SHP77 (cell line): ENCODE data around the gene HBQ1.
A peak's percentile ranks its signal among the peaks of the same experiment; 100 is the strongest.
"Not testable (repeated sequence)": the region's sequence is repeated elsewhere in the genome, so short reads cannot be mapped to it uniquely, and the experiment has no call there.

Experiments
- DNase-seq, 2 experiments: peaks; one replicate each; lab custom pipeline; 2025; lab: John Stamatoyannopoulos, UW

The HBQ1 gene

DNA sequence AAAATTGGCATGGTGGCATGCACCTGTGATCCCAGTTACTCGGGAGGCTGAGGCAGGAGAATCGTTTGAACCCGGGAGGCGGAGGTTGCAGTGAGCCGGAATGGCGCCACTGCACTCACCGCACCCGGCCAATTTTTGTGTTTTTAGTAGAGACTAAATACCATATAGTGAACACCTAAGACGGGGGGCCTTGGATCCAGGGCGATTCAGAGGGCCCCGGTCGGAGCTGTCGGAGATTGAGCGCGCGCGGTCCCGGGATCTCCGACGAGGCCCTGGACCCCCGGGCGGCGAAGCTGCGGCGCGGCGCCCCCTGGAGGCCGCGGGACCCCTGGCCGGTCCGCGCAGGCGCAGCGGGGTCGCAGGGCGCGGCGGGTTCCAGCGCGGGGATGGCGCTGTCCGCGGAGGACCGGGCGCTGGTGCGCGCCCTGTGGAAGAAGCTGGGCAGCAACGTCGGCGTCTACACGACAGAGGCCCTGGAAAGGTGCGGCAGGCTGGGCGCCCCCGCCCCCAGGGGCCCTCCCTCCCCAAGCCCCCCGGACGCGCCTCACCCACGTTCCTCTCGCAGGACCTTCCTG, at the start of gene HBQ1:
HBQ1 (plus strand) TSS at position 359 of the 575 bp plus-strand sequence; CDS start at position 387, 28 bp downstream.
- peak in 1 of 2 experiments; percentile 51 for DNase-seq

- DNase-seq, result no peak
Measured at GRCh38 chr16:130533-131173, 49.6 kb upstream of the HBQ1 start.

- DNase-seq, result no peak
Measured at GRCh38 chr16:132120-132519, 48.1 kb upstream of the HBQ1 start.

DNA sequence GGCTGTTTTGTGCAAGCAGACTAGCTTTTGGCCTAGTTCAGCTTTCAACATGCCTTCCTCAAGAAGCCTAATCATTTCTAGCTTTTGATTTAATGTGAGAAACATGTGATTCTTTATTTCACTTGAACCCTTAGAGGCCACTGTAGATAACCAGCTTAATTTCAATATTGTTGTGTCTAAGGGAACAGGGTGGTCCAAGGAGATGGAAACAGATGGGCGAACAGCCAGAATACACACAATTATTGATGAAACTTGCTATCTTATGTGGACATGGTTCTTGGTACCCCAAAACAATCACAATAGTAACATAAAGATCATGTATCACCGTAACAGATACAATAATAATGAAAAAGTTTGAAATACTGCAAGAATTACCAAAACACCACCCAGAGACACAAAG, 46.5 kb upstream of the HBQ1 start:
- no peak for DNase-seq

DNA sequence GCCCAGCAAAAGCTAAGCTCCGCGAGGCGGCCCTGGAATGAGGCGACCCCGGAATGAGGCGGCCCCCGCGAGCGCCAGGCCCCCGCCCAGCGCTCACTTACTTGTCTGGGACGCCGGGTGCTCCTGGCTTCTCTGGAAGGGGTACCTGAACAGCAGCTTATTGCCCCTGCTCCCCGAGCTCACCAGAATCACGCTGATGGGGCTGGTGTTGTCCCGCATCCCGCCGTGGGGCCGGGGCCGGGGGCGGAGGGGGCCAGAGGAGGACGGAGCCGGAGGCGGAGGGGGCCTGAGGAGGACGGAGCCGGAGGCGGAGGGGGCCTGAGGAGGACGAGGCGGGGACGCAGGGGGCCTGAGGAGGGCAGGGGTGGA, 42.2 kb upstream of the HBQ1 start:
- no peak for DNase-seq

- no peak for DNase-seq
Measured at GRCh38 chr16:140175-140857, 39.9 kb upstream of the HBQ1 start.

DNA sequence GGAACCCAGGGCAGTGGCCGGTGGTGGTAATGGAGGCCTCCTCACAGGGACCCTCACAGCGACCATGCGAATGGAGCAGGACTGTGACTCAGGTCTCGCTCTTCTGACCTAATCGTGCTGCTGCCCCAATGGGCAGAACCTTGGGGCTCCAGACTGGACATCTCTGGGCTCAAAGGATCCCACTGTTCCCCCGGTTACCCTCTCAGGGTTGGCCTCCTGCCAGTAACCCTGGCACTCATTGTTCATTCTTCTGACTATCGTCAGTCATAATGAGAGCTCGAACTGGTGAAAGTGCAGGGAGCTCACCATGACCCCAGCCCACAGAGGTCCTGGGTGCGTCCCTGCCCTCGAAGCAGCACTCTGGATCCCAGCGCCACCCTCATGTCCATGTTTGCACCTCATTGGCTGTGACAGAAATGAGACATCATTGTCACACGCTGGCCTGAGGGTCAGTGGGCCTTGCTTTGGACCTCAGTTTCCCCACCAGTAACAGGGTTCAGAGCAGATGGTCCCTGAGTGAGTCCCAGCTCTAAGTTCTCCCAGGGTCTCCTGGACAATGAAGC, 37.8 kb upstream of the HBQ1 start:
- DNase-seq, result no peak

- DNase-seq, result no peak
Measured at GRCh38 chr16:143047-143446, 37.2 kb upstream of the HBQ1 start.

- DNase-seq, result no peak
Measured at GRCh38 chr16:143456-143855, 36.8 kb upstream of the HBQ1 start.

GRCh38 chr16:144797-145252, 35.4 kb upstream of the HBQ1 start:
- DNase-seq, result no peak

DNA sequence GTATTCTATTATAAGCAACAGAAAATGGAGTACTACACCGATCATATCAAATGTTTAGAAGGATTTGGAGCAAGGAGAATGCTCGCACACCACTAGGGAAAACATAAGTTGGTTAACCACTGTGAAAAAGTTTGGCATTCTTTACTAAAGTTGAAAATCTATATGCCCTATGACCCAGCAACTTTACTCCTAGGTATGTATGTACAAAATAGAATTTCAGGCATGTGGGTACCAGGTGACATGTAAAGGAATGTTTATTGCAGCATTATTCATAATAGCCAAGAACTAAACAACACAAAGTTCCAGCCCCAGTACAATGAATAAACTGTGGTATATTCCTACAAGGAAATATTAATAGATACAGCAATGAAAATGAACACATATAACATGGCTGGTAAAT, 33.6 kb upstream of the HBQ1 start:
- no peak for DNase-seq

DNA sequence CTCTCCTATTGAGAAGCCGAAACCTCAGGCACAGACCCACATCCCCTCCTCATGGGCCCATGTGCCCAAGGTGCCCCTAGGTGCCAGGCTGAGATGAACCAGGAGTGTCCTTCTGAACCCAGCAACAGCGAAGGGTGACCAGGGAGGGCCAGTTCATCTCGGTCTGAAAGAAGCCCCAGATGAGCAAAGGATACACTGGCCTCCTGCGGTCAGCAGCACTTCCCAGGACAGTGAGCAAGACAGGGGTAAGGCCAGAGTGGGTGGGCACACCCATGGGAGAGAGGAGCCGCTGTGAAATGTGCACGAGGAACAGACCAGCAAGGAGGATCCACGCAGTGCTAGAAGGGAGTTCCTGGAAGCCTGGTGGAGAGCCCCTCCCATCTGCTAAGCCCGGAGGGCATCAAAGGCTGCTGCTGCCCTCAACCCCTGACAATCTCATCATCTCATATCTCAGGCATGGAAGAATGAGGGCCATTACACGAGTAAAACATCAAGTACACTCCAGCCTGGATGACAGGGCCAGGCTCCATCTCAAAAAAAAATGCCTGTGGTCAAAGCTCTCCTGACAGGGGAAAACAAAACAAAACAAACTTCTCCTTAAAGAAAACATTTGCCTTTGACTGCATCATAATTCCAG, 31.1 kb upstream of the HBQ1 start:
- no peak for DNase-seq

GRCh38 chr16:152141-153128, 27.8 kb upstream of the HBQ1 start, which contains the start of gene HBZ:
HBZ (plus strand) TSS chr16:152644; CDS start chr16:152910, 266 bp downstream.
- DNase-seq, result no peak

GRCh38 chr16:153129-153521, 27.1 kb upstream of the HBQ1 start:
- not testable (repeated sequence) for DNase-seq

GRCh38 chr16:153550-154216, 26.6 kb upstream of the HBQ1 start:
- DNase-seq, result not testable (repeated sequence)

- DNase-seq, result no peak
Measured at GRCh38 chr16:154217-155030, 25.8 kb upstream of the HBQ1 start.

GRCh38 chr16:155031-155398, 25.2 kb upstream of the HBQ1 start:
- no peak for DNase-seq

DNA sequence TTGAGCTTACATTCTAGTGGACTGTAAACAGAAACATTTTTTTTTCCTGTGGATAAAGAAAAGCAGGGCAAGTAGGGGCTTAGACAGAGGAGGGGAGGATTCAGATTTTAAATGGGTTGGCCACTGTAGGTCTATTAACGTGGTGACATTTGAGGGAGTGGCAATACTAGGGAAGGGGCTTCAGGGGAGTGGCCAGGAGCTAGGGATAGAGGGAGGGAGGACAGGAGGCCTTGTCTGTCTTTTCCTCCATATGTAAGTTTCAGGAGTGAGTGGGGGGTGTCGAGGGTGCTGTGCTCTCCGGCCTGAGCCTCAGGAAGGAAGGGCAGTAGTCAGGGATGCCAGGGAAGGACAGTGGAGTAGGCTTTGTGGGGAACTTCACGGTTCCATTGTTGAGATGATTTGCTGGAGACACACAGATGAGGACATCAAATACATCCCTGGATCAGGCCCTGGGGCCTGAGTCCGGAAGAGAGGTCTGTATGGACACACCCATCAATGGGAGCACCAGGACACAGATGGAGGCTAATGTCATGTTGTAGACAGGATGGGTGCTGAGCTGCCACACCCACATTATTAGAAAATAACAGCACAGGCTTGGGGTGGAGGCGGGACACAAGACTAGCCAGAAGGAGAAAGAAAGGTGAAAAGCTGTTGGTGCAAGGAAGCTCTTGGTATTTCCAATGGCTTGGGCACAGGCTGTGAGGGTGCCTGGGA, 21.0 kb upstream of the HBQ1 start:
- DNase-seq, result no peak

DNA sequence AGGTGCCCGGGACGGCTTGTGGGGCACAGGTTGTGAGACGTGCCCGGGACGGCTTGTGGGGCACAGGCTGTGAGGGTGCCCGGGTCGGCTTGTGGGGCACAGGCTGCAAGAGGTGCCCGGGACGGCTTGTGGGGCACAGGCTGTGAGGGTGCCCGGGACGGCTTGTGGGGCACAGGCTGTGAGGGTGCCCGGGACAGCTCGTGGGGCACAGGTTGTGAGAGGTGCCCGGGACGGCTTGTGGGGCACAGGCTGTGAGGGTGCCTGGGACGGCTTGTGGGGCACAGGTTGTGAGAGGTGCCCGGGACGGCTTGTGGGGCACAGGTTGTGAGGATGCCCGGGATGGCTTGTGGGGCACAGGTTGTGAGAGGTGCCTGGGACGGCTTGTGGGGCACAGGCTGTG, 20.0 kb upstream of the HBQ1 start:
- not testable (repeated sequence) for DNase-seq
